SK-N-SH treated with all-trans-retinoic acid at 6 μM for 48 hours (cell line): ENCODE results near the gene SLC52A3.

Experiments
- ATAC-seq: fragments of 200-7000 bp; cut with Tn5 transposase; 3 replicates; pipeline ENCODE4 v1.9.1; 2020; ENCODE audit warnings: mild to moderate bottlenecking, moderate library complexity
- ARNTL ChIP-seq: fragments of 450-650 bp; formaldehyde crosslinking; IDR thresholded peaks from 2 replicates; pipeline ENCODE4 v1.5.0; 2020; ENCODE audit warnings: low read depth, mild to moderate bottlenecking, moderate library complexity, borderline replicate concordance
- BACH2 ChIP-seq: fragments of 250-450 bp; sonication (Bioruptor Pico); IDR thresholded peaks from 2 replicates; pipeline ENCODE4 v1.9.0; 2021; ENCODE audit warnings: mild to moderate bottlenecking, borderline replicate concordance
- CSDC2 ChIP-seq: fragments of 250-450 bp; sonication (Bioruptor Pico); IDR thresholded peaks from 2 replicates; pipeline ENCODE4 v1.5.0; 2020; ENCODE audit warnings: mild to moderate bottlenecking, moderate library complexity
- ESRRG ChIP-seq: fragments of 250-450 bp; sonication (Bioruptor Pico); IDR thresholded peaks from 2 replicates; pipeline ENCODE4 v1.6.1; 2021; ENCODE audit warnings: mild to moderate bottlenecking
- GLIS3 ChIP-seq: fragments of 250-450 bp; sonication (Bioruptor Pico); IDR thresholded peaks from 2 replicates; pipeline ENCODE4 v1.5.0; 2020; ENCODE audit warnings: mild to moderate bottlenecking, moderate library complexity
- ISL1 ChIP-seq: fragments of 250-450 bp; sonication (Bioruptor Pico); IDR thresholded peaks from 2 replicates; pipeline ENCODE4 v2.1.2; 2022; ENCODE audit warnings: mild to moderate bottlenecking, moderate library complexity
- OSR1 ChIP-seq: fragments of 250-450 bp; sonication (Bioruptor Pico); IDR thresholded peaks from 2 replicates; pipeline ENCODE4 v1.8.0; 2022; ENCODE audit warnings: moderate library complexity, mild to moderate bottlenecking, inconsistent platforms
- PATZ1 ChIP-seq: fragments of 250-450 bp; sonication (Bioruptor Pico); IDR thresholded peaks from 2 replicates; pipeline ENCODE4 v1.8.0; 2020; ENCODE audit warnings: mild to moderate bottlenecking, moderate library complexity, borderline replicate concordance
- POU6F1 ChIP-seq: fragments of 250-450 bp; sonication (Bioruptor Pico); IDR thresholded peaks from 2 replicates; pipeline ENCODE4 v1.8.0; 2021; ENCODE audit warnings: low read depth, mild to moderate bottlenecking, moderate library complexity, borderline replicate concordance
- RARB ChIP-seq: fragments of 250-450 bp; sonication (Bioruptor Pico); IDR thresholded peaks from 2 replicates; pipeline ENCODE4 v1.8.0; 2021; ENCODE audit warnings: mild to moderate bottlenecking, moderate library complexity
- SNAI2 ChIP-seq: fragments of 250-450 bp; sonication (Bioruptor Pico); IDR thresholded peaks from 2 replicates; pipeline ENCODE4 v1.5.0; 2020; ENCODE audit warnings: mild to moderate bottlenecking, moderate library complexity
- TCF4 ChIP-seq: fragments of 250-450 bp; sonication (Bioruptor Pico); IDR thresholded peaks from 2 replicates; pipeline ENCODE4 v1.8.0; 2021; ENCODE audit warnings: mild to moderate bottlenecking, moderate library complexity, borderline replicate concordance
- TOX ChIP-seq: fragments of 250-450 bp; sonication (Bioruptor Pico); IDR thresholded peaks from 2 replicates; pipeline ENCODE4 v1.8.0; 2021; ENCODE audit warnings: mild to moderate bottlenecking, moderate library complexity, borderline replicate concordance
- TSHZ2 ChIP-seq: fragments of 250-450 bp; sonication (Bioruptor Pico); IDR thresholded peaks from 2 replicates; pipeline ENCODE4 v1.5.0; 2020; ENCODE audit warnings: mild to moderate bottlenecking, moderate library complexity
- ZC3H10 ChIP-seq: fragments of 250-450 bp; sonication (Bioruptor Pico); IDR thresholded peaks from 2 replicates; pipeline ENCODE4 v1.5.1; 2021; ENCODE audit warnings: mild to moderate bottlenecking, moderate library complexity
- ZFP3 ChIP-seq: fragments of 250-450 bp; sonication (Bioruptor Pico); IDR thresholded peaks from 2 replicates; pipeline ENCODE4 v1.5.0; 2020; ENCODE audit warnings: mild to moderate bottlenecking, moderate library complexity
- ZFP30 ChIP-seq: fragments of 450-650 bp; formaldehyde crosslinking; IDR thresholded peaks from 2 replicates; pipeline ENCODE4 v1.5.0; 2022; ENCODE audit warnings: mild to moderate bottlenecking, moderate library complexity
- ZNF565 ChIP-seq: fragments of 450-650 bp; formaldehyde crosslinking; conservative IDR thresholded peaks from 2 replicates; pipeline ENCODE4 v1.5.0; 2020; ENCODE audit warnings: low read depth, mild to moderate bottlenecking, moderate library complexity
- ZNF70 ChIP-seq: fragments of 450-650 bp; formaldehyde crosslinking; IDR thresholded peaks from 2 replicates; pipeline ENCODE4 v1.5.0; 2020; ENCODE audit warnings: mild to moderate bottlenecking, moderate library complexity
- ZNF8 ChIP-seq: fragments of 450-650 bp; formaldehyde crosslinking; IDR thresholded peaks from 2 replicates; pipeline ENCODE4 v1.5.0; 2020; ENCODE audit warnings: mild to moderate bottlenecking, moderate library complexity
- TF ChIP-seq, protein P1 (sequence below): fragments of 250-450 bp; sonication (Bioruptor Pico); IDR thresholded peaks from 2 replicates; pipeline ENCODE4 v1.5.1; 2020; ENCODE audit warnings: low read depth, mild to moderate bottlenecking, moderate library complexity
- TF ChIP-seq, protein P2 (sequence below): fragments of 250-450 bp; sonication (Bioruptor Pico); IDR thresholded peaks from 2 replicates; pipeline ENCODE4 v1.5.1; 2021; ENCODE audit warnings: mild to moderate bottlenecking, moderate library complexity

SLC52A3 gene

DNA sequence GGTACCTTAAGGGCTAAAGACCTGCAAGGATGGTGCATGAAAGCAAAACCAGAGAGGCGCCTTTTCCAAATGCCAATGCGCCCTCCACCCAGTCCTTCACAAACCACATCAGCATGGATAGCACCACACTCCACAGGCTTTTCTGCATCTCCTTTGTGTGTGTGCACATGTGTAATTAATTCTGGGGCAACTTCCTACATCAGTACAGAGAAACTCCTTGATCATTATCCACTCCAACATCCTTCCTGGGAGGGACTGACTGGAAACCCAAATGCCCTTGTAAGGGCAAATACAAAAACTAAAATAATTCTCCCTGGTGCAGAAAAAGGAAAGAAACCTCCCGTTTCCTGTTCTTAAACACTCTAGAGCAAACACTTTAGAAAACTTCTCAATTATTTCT lies 10.8 kb downstream of the SLC52A3 start:
- TF ChIP-seq ARNTL (no peak), ZNF8 (CRISPR knock-in tag) (no peak), TCF4 (CRISPR knock-in tag) (no peak), TOX (no peak), RARB (no peak)
- TF ChIP-seq, protein P1, sequence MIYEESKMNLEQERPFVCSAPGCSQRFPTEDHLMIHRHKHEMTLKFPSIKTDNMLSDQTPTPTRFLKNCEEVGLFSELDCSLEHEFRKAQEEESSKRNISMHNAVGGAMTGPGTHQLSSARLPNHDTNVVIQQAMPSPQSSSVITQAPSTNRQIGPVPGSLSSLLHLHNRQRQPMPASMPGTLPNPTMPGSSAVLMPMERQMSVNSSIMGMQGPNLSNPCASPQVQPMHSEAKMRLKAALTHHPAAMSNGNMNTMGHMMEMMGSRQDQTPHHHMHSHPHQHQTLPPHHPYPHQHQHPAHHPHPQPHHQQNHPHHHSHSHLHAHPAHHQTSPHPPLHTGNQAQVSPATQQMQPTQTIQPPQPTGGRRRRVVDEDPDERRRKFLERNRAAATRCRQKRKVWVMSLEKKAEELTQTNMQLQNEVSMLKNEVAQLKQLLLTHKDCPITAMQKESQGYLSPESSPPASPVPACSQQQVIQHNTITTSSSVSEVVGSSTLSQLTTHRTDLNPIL (CRISPR knock-in tag), result no peak
- no peak for ATAC-seq

GRCh38 chr20:755941-756340 lies 12.4 kb downstream of the SLC52A3 start:
- TF ChIP-seq POU6F1, result no peak
- TF ChIP-seq, protein P1 (CRISPR knock-in tag), result no peak
- TF ChIP-seq ZNF70, result no peak
- TF ChIP-seq TCF4 (CRISPR knock-in tag), result no peak
- TF ChIP-seq TOX, result no peak
- no peak for TF ChIP-seq GLIS3
- TF ChIP-seq ZNF8 (CRISPR knock-in tag), result no peak
- no peak for TF ChIP-seq BACH2
- TF ChIP-seq ISL1 (CRISPR knock-in tag), result no peak
- no peak for TF ChIP-seq ZFP30 (CRISPR knock-in tag)
- no peak for TF ChIP-seq SNAI2
- no peak for TF ChIP-seq TSHZ2 (CRISPR knock-in tag)
- no peak for TF ChIP-seq PATZ1 (CRISPR knock-in tag)
- no peak for TF ChIP-seq ESRRG
- no peak for ATAC-seq

DNA sequence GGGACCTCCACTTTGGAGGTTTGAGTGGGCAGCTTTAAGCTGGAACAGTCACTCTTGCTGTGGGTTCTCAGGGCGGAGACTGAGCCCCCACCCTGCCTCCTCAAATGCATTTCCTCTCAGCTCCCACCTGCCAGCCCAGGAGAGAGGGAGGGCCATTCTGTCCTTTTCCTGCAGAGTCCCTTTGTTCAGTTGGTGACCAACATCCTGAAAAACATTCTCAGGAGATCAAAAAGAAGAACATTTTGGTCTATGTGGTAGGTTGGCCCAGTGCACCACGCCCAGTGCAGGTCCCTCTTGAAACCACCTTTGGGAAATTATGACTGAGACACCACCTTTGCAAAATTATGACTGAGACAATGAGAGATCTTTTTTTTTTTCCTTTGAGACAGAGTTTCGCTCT lies 13.4 kb downstream of the SLC52A3 start:
- TF ChIP-seq CSDC2 (CRISPR knock-in tag) (no peak), ZC3H10 (CRISPR knock-in tag) (no peak), GLIS3 (no peak), ZNF565 (CRISPR knock-in tag) (no peak), TOX (no peak), ZFP30 (CRISPR knock-in tag) (no peak), TCF4 (CRISPR knock-in tag) (no peak), ZFP3 (no peak), TSHZ2 (CRISPR knock-in tag) (no peak), ARNTL (no peak), OSR1 (CRISPR knock-in tag) (no peak), RARB (no peak), ISL1 (CRISPR knock-in tag) (no peak), ESRRG (no peak)
- TF ChIP-seq, protein P2, sequence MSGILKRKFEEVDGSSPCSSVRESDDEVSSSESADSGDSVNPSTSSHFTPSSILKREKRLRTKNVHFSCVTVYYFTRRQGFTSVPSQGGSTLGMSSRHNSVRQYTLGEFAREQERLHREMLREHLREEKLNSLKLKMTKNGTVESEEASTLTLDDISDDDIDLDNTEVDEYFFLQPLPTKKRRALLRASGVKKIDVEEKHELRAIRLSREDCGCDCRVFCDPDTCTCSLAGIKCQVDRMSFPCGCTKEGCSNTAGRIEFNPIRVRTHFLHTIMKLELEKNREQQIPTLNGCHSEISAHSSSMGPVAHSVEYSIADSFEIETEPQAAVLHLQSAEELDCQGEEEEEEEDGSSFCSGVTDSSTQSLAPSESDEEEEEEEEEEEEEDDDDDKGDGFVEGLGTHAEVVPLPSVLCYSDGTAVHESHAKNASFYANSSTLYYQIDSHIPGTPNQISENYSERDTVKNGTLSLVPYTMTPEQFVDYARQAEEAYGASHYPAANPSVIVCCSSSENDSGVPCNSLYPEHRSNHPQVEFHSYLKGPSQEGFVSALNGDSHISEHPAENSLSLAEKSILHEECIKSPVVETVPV (CRISPR knock-in tag), result no peak
- TF ChIP-seq, all 23 proteins: peak for 0
- no peak for ATAC-seq
